HCEC 1CT (cell line): Measurements from ENCODE around the gene GPR157.
A peak's percentile ranks its signal among the peaks of the same experiment; 100 is the strongest.
"Not testable (repeated sequence)": the region's sequence is repeated elsewhere in the genome, so short reads cannot be mapped to it uniquely, and the experiment has no call there.

Experiments
- DNase-seq: peaks from one replicate; pipeline ENCODE4 v3.0.0-alpha.2; 2017

Gene GPR157

GRCh38 chr1:9128520-9129265 is at the start of gene GPR157:
Gene GPR157, minus strand, starts transcription at chr1:9129102. Its CDS starts 75 bp downstream, at chr1:9129027.
- DNase-seq: peak; percentile 82

GRCh38 chr1:9174762-9175161 is 45.9 kb upstream of the GPR157 start:
- DNase-seq: no peak

GRCh38 chr1:9174243-9174642 is 45.3 kb upstream of the GPR157 start:
- no peak for DNase-seq

DNA sequence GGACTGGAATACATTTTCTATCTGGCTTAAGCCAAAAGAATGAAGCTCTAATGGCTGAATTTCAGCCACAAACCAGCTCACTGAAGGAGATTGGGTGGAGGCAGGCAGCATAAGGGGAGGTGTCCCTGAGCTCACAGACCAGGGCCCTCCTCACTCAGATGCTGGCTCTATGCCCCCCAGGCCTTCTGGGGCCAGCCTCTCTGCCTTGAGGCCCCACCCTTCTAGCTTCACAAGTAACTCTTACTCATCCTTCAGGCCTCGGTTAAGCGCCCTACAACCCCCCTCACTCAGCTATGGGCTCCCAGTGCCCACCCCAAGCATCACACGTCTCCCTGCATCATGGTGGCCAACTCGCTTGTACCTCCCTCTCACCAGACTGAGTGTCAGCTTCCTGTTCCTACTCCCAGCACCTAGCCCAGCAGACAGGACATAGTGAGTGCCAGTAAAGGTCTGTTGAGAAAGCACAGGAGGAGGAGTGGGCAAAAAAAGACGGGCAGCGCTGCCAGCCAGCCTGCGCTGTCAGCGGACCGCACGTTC is 40.8 kb upstream of the GPR157 start:
- no peak for DNase-seq

- DNase-seq: no peak
These were observed 38.7 kb upstream of the GPR157 start for GRCh38 chr1:9167638-9168037.

DNA sequence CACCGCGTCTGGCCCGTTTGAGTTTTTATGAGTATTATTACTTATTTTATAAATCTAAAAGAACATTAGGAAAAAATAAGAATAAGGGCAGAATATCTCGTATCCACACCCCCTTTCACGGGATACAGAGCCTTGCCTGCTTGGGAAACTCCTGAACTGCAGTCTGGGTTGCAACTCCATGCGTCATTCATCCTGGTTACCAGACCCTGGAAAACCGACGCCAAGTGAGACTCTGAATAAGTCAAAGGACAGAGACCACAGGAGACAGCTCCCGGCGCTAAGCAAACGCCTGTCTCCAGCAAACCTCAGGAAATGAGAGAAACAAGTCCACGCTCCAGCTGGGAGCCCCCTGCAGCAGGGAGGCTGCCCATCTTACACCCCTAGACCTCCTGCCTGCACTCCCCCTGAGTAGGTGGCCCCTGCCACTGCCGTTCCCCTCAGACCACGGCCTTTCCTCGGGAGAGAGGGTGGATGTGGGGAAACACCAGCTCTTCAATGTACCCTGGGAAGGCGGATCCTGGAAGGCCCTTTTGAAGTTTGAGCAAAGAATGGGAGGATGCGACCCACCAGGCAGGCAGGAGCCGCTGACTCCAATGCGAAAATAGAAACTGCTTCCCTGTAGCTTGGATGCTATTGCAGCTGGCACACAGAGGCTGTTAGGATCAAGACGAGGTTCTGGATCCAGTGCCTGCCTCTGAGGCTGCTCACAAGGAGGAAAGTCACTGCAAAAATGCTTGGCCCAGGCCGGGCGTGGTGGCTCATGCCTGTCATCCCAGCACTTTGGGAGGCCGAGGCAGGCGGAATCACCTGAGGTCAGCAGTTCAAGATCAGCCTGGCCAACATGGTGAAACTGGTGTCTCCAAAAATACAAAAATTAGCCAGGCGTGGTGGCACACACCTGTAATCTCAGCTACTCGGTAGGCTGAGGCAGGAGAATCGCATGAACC is 37.7 kb upstream of the GPR157 start:
- no peak for DNase-seq

DNA sequence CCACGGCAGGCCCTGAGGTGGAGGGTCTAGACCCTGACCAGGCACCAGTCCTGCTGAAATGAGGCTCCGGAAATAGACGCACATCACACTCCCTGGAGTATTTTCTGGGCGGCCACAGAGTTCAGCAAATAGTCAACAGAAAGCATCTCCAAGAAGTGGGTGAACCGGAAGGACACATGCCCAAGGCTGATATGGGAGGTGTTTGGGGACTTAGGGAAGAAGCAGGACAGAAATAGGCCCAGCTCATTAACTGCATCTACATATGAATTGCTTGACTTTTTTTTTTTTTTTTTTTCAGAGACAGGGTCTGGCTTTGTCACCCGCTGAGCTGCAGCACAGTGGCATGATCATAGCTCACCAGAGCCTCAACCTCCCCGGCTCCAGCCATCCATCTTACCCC is 36.5 kb upstream of the GPR157 start:
- no peak for DNase-seq

- DNase-seq: no peak
These were observed 36.0 kb upstream of the GPR157 start for GRCh38 chr1:9164919-9165318.

DNA sequence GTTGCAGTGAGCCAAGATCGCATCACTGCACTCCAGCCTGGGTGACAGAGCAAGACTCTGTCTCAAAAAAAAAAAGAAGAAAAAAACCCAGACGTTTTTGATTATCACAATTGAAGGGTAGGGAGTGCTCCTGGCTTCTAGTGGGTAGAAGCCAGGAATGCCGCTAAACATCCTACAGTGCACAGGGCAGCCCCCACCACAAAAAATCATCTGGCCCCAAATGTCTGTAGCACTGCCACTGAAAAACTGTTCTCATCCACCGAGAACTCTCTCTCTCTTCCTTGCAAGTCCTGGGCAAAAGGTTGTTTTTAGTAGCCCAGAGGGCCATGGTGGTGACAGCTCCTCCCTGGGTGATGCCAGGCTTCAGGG is 35.6 kb upstream of the GPR157 start:
- DNase-seq: no peak

- no peak for DNase-seq
These were observed 33.1 kb upstream of the GPR157 start for GRCh38 chr1:9161963-9162362.

DNA sequence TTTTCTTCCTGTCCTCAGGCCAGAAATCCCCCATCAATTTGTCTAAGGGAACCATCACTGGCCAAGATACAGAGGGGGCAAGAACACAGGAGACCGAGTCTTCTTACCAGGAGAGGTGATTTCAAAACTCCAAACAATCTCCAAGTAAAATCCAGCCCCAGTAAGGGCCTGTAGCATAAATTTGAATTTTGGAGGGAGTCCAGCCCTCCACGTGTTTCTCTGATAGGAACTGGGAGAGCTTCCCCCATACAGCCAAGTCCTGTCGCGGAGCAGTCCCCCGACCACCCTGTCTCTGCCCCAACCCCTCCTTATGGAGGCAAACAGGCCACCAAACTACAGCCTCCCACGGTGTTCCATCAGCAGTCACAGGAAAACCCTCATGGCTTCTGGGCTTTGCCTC is 32.4 kb upstream of the GPR157 start:
- no peak for DNase-seq

DNA sequence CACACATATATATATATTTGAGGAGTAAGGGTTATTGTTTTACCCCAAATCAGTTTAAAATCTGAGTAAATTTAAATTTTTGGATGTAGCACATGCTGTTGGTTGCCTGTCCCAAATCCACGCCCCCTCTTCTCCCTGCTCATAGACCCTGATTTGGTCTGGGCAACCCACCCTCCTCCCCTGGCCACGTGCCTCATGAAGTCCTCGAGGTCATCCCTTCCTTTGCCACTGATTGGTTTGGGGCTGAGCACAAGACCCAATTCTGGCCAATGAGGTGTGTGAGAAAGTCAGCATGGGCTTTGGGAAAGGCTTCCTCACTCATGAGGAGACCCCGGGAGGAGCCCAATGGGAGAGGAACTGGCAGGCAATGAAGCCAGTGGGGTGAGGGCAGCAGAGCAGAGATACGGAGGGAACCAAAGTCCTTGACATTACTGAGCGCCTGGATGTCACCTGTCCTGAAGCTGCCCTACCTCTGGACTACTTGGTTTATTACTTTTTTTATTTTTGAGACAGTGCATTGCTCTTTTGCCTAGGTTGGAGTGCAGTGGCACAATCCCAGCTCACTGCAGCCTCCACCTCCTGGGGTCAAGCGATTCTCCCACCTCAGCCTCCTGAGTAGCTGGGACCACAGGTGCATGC is 31.3 kb upstream of the GPR157 start:
- DNase-seq: no peak

DNA sequence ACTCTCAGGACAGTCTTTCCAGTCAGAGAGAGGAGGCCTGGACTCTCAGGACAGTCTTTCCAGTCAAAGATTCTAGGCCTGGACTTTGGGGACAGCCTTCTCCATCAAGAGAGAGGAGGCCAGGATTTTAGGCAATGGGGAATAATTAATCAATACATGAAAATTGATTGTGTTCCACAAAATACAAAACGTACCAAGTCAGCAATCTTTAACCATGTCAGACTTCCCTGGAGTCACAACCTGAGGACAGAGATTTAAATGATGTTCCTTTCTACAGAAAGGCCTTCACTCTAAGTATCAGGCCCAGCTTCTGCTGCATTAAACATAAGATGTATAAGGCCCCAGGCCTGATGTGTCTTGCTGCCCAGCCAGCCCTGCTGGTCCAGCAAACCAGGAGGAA is 27.0 kb upstream of the GPR157 start:
- no peak for DNase-seq

- DNase-seq: not testable (repeated sequence)
These were observed 26.5 kb upstream of the GPR157 start for GRCh38 chr1:9155405-9155804.

DNA sequence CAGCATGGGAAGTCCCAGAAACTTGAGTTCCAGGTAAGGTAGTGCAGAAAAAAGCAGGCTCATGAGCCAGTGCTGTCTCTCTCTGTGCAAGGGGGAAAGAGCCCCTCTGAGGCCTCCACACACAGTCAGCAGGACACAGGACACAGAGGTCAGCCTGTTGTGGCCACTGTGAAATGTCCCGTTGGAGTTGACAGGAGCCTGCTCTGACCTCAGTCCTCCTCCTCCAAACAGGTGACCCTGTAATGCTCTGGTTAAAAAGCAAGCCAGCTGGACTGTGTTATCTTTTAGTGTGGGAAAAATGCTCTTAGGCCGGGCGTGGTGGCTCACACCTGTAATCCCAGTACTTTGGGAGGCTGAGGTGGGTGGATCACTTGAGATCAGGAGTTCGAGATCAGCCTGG is 24.2 kb upstream of the GPR157 start:
- DNase-seq: no peak

GRCh38 chr1:9152535-9152934 is 23.6 kb upstream of the GPR157 start:
- no peak for DNase-seq

DNA sequence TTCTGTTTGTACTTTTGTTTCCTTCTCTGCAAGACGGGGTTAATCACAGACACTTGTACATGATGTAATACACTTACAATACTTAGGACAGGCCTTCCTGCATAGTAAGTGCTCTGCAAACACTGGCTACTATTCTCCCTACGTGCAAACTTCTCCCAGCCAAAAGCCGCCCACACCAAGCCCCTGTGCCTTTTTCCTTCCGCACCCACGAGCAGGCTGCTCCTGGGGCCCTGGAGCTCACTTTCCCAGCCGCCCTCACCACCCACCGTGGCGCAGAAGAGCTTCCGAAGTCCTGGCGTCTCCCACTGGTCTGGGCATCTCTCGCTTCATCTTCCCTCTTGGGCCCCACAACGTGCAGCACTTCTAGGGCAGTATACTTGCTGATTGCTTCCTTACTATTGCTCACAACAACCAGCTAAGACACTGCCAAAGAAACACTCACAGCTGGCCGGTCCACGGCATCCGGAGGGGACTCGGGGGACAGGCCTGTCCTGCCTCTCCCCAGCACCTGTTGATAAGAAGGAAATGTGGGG is 22.5 kb upstream of the GPR157 start:
- no peak for DNase-seq

- no peak for DNase-seq
These were observed 21.9 kb upstream of the GPR157 start for GRCh38 chr1:9150582-9151327.

DNA sequence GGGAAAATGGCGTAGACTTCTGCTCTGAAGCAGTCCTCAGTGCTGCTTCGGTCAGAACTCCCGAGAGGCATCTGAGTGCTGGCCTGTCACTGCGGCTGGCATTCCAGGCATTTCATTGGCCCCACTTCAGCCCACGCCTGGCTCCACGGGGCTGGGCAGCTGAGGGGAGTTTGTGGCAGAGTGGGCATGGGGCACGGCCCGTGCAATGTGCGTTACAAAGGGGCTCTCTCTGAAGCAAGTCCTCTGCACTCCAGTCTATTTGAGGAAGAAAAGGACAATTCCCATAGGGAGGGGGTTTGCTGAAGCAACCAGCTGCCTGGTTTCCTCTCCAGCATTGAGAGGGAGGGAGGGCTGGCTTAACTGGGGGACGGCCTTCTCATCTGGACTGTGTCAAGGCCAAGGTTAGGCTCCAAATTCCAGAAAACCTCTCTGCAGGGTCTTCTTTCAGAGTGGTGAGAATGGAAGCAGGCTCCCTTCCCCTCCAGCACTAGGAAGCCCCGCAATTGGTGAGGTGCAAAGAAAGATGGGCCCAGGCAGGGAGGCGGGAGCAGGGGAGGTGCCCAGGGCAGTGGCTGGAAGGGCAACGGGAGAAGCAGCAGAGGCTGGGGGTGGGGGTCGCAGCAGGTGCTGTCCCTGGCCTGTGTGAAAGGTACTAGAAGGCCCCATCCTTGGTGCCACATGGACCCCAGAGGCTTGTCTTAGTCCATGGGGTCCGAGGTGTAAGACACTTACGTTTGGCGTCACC is 21.1 kb upstream of the GPR157 start:
- no peak for DNase-seq

- no peak for DNase-seq
These were observed 20.2 kb upstream of the GPR157 start for GRCh38 chr1:9149151-9149550.

- DNase-seq: no peak
These were observed 17.3 kb upstream of the GPR157 start for GRCh38 chr1:9146156-9146555.

- DNase-seq: no peak
These were observed 16.8 kb upstream of the GPR157 start for GRCh38 chr1:9145714-9146113.
